ENCODE results near the gene CAMTA1. TPM values are rescaled to one million over a fixed set of nuclear protein-coding genes. Genes with fewer than 3 reads are reported as not detected.

Gene CAMTA1
- total RNA-seq, 1 experiment from 2014 or later, result 69.5 TPM

DNA sequence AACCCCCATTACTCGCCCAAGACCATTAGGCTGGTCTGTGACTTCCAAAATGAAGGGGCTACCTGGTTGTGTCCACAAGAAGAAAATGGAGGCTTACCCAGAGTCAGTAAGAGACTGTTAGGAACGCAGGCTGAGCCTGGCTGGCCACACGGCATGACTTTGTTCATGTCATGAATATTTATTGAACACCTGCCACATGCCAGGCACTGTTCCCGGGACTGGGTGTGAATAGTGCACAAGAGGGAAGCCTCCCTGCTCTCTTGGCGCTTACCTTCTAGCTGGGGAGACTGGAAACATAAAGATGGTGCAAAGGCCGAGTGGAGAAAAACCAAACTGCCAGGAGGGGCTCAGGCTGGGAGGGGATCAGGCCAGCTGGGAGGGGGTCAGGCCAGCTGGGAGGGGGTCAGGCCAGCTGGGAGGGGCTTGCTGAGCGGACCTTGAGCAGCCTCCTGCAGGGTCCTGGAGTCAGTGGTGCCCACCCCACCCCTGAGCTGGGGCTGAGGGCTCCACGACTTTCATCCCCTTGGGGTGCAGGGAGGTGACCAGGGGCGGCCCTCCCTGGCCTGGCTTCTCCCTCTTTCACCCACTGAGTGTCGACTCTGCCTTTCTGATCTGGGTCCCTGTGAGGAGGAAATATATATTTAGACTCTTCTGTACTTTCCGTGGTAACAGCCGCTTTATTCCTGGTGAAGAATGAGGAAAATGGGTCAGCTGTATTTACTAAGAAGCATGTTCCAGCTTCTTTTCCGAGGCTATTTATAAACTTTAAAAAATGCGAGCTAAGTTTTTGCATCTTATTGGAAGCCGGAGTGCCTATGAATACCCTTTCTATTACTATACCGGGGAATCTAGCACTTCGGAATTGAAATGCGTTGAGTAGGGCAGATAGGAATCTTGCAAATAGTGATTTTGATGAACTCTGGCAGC, 139.0 kb downstream of the CAMTA1 start:
- TF ChIP-seq, protein P1, sequence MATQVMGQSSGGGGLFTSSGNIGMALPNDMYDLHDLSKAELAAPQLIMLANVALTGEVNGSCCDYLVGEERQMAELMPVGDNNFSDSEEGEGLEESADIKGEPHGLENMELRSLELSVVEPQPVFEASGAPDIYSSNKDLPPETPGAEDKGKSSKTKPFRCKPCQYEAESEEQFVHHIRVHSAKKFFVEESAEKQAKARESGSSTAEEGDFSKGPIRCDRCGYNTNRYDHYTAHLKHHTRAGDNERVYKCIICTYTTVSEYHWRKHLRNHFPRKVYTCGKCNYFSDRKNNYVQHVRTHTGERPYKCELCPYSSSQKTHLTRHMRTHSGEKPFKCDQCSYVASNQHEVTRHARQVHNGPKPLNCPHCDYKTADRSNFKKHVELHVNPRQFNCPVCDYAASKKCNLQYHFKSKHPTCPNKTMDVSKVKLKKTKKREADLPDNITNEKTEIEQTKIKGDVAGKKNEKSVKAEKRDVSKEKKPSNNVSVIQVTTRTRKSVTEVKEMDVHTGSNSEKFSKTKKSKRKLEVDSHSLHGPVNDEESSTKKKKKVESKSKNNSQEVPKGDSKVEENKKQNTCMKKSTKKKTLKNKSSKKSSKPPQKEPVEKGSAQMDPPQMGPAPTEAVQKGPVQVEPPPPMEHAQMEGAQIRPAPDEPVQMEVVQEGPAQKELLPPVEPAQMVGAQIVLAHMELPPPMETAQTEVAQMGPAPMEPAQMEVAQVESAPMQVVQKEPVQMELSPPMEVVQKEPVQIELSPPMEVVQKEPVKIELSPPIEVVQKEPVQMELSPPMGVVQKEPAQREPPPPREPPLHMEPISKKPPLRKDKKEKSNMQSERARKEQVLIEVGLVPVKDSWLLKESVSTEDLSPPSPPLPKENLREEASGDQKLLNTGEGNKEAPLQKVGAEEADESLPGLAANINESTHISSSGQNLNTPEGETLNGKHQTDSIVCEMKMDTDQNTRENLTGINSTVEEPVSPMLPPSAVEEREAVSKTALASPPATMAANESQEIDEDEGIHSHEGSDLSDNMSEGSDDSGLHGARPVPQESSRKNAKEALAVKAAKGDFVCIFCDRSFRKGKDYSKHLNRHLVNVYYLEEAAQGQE (IDR thresholded peaks at IDR 0.05; ENCODE audit: low read depth), result no peak
- no peak overlapping the region for H3K9ac ChIP-seq (ENCODE audit: low read length)
- H3K9me2 ChIP-seq (ENCODE audit: insufficient read depth), result no peaks in the 10 kb centered on the region
- no peaks in the 10 kb centered on the region for H3K36me3 ChIP-seq (ENCODE audit: control insufficient read depth in 1 of 2, insufficient read depth in 2 of 2, low read length in 2 of 2)
- no peaks in the 10 kb centered on the region for H3K4me1 ChIP-seq (ENCODE audit: control insufficient read depth in 1 of 2, insufficient read depth in 2 of 2, low read length in 2 of 2)
- no peak overlapping the region for H2AFZ ChIP-seq (ENCODE audit: low read depth, low read length, poor library complexity, severe bottlenecking)
- H3K4me2 ChIP-seq (ENCODE audit: low read length), result no peak overlapping the region
- H3K4me3 ChIP-seq (replicated peaks in 1 of 2; ENCODE audit: low read depth in 1 of 2, low read length in 2 of 2), result no peak overlapping the region
- CTCF ChIA-PET, result no interaction called here
- no peaks in the 10 kb centered on the region for H4K20me1 ChIP-seq (ENCODE audit: insufficient read depth)
- intact Hi-C loops (cut with micrococcal nuclease), result no loop called here
- H3K27ac ChIP-seq (ENCODE audit: low read depth, low read length), result no peak overlapping the region
- H3K79me2 ChIP-seq (ENCODE audit: insufficient read depth, low read length), result no peaks in the 10 kb centered on the region
- no peak for ATAC-seq
- POLR2A ChIA-PET, result no interaction called here
- RAD21 ChIA-PET (ENCODE audit: low non-redundant PET in 1 of 2, low total read pairs in 2 of 2, uncharacterized antibody in 2 of 2, unreplicated experiment in 2 of 2), result no interaction called here
- no TSS peak for BruUV-seq (replicated peaks)
- no peak for DNase-seq (ENCODE audit: low read depth, low spot score)
- H3K9me3 ChIP-seq (ENCODE audit: control insufficient read depth in 1 of 2, insufficient read depth in 1 of 2, low read depth in 1 of 2, low read length in 2 of 2), result no peaks in the 10 kb centered on the region
- H3K27me3 ChIP-seq (ENCODE audit: insufficient read depth, low read length), result 0 out of 2 replicates have a peak, but pooled peaks cover 3% of the 10 kb centered on the region

DNA sequence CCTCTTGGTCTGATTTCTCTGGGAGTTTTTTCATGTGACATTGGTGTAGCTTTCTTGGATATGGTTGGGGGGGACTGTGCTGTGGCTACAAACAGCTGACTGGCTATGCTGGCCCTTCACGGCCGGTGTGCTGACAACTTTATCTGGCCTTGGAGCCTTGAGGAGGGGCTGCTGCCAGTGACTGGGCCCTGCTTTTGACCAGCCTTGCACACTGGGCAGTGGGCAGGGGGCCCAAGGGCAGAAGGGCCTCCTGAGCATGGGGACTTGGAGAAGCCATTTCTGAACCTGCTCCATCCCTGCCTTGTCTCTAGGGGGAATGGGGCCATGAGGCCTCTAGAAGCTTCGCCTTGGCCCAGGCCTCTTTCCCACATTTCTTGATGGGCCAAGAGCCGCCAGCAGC, 139.6 kb downstream of the CAMTA1 start:
- no peaks in the 10 kb centered on the region for H3K36me3 ChIP-seq (ENCODE audit: control insufficient read depth in 1 of 2, insufficient read depth in 2 of 2, low read length in 2 of 2)
- DNase-seq (ENCODE audit: low read depth, low spot score) (no peak), ATAC-seq (no peak)
- H3K9me2 ChIP-seq (ENCODE audit: insufficient read depth), result no peaks in the 10 kb centered on the region
- H3K4me3 ChIP-seq (replicated peaks in 1 of 2; ENCODE audit: low read depth in 1 of 2, low read length in 2 of 2), result no peak overlapping the region
- H2AFZ ChIP-seq (ENCODE audit: low read depth, low read length, poor library complexity, severe bottlenecking), result no peak overlapping the region
- ChIA-PET POLR2A (no interaction called here), CTCF (no interaction called here), RAD21 (ENCODE audit: low non-redundant PET in 1 of 2, low total read pairs in 2 of 2, uncharacterized antibody in 2 of 2, unreplicated experiment in 2 of 2) (no interaction called here)
- H3K9me3 ChIP-seq (ENCODE audit: control insufficient read depth in 1 of 2, insufficient read depth in 1 of 2, low read depth in 1 of 2, low read length in 2 of 2), result no peaks in the 10 kb centered on the region
- TF ChIP-seq, protein P2, sequence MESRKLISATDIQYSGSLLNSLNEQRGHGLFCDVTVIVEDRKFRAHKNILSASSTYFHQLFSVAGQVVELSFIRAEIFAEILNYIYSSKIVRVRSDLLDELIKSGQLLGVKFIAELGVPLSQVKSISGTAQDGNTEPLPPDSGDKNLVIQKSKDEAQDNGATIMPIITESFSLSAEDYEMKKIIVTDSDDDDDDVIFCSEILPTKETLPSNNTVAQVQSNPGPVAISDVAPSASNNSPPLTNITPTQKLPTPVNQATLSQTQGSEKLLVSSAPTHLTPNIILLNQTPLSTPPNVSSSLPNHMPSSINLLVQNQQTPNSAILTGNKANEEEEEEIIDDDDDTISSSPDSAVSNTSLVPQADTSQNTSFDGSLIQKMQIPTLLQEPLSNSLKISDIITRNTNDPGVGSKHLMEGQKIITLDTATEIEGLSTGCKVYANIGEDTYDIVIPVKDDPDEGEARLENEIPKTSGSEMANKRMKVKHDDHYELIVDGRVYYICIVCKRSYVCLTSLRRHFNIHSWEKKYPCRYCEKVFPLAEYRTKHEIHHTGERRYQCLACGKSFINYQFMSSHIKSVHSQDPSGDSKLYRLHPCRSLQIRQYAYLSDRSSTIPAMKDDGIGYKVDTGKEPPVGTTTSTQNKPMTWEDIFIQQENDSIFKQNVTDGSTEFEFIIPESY (IDR thresholded peaks at IDR 0.05; ENCODE audit: extremely low read depth, insufficient replicate concordance, low read length), result no peak
- no peak for TF ChIP-seq RAD21 (IDR thresholded peaks at IDR 0.05; ENCODE audit: low read depth)
- no peak for TF ChIP-seq SIN3A (IDR thresholded peaks at IDR 0.05; ENCODE audit: low read depth)
- no peak for TF ChIP-seq CBX3 (IDR thresholded peaks at IDR 0.05; ENCODE audit: low read depth)
- no peak for TF ChIP-seq TCF7L2 (IDR thresholded peaks at IDR 0.05; ENCODE audit: borderline replicate concordance, extremely low read depth, insufficient read depth, insufficient read length)
- TF ChIP-seq, protein P3, sequence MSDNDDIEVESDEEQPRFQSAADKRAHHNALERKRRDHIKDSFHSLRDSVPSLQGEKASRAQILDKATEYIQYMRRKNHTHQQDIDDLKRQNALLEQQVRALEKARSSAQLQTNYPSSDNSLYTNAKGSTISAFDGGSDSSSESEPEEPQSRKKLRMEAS (IDR thresholded peaks at IDR 0.05), result no peak
- TF ChIP-seq ZNF274 (IDR thresholded peaks at IDR 0.05; ENCODE audit: low read depth, low read length), result no peak
- TF ChIP-seq EZH2phosphoT487 (IDR thresholded peaks at IDR 0.05; ENCODE audit: borderline replicate concordance), result no peak
- no peak for TF ChIP-seq JUND (IDR thresholded peaks at IDR 0.05)
- TF ChIP-seq ATF3 (IDR thresholded peaks at IDR 0.05), result no peak
- H3K27ac ChIP-seq (ENCODE audit: low read depth, low read length), result no peak overlapping the region
- no peaks in the 10 kb centered on the region for H3K4me1 ChIP-seq (ENCODE audit: control insufficient read depth in 1 of 2, insufficient read depth in 2 of 2, low read length in 2 of 2)
- 0 out of 2 replicates have a peak, but pooled peaks cover 3% of the 10 kb centered on the region for H3K27me3 ChIP-seq (ENCODE audit: insufficient read depth, low read length)
- no peak overlapping the region for H3K9ac ChIP-seq (ENCODE audit: low read length)
- no peak overlapping the region for H3K4me2 ChIP-seq (ENCODE audit: low read length)
- BruUV-seq (replicated peaks), result no TSS peak
- no peaks in the 10 kb centered on the region for H4K20me1 ChIP-seq (ENCODE audit: insufficient read depth)
- no peaks in the 10 kb centered on the region for H3K79me2 ChIP-seq (ENCODE audit: insufficient read depth, low read length)
- intact Hi-C loops (cut with micrococcal nuclease), result no loop called here

Data from HCT116 (cell line).